Measurements from ENCODE around the gene SPATA46. TPM values are rescaled to one million over a fixed set of nuclear protein-coding genes. Genes with fewer than 3 reads are reported as not detected.

SPATA46 gene
- total and polyA plus RNA-seq, 9 of the 15 experiments (the other 6 are each of a cell fraction or from before 2014, with no cell fraction given) = 0.04 to 0.11 TPM; not detected in 7

DNA sequence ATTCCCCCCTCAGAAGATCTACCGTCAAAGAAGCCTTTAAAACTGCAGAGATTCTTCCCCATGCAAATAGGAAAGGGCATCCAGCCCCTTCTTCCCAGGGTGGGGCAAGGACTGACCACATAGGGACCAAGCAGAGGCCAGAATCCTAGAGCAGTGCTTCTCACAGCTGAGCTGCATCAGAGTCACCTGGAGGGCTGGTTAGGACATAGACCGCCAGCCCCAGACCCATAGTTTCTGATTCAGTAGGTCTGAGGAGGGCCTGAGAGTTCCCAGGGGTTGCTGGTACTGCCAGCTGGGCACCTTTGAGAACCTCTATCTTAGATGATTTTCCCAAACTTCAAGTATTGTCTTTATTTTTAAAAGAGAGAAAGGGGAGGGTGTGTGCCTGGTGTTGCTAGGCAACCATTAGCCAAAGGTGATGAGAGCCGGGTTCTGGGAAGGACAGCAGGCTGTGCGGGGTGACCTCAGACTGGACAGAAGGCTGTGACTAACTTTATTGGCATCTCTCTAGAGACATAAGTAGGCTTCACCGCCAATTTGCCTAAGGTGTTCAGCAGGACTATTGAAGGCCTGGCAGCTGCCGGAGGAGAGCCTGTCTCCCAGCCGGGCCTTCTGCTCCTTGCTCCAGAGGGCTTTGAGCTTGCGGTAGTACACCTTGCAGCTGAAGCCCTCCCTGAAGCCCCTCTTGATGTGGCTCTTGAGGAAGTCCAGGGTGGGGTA is 3.0 kb downstream of the SPATA46 start:
- Histone ChIP-seq H3K27ac (ENCODE audit: extremely low read depth, low read depth, low read length) (no peak overlapping the region), H3K36me3 (ENCODE audit: control insufficient read depth, insufficient read depth, low read length) (no peaks in the 10 kb centered on the region), H3K79me2 (ENCODE audit: control insufficient read depth, insufficient read depth, low read length) (no peaks in the 10 kb centered on the region), H3K9me3 (replicated peaks; ENCODE audit: control insufficient read depth, insufficient read depth, low read depth, low read length) (no peaks in the 10 kb centered on the region), H4K20me1 (replicated peaks; ENCODE audit: control insufficient read depth, insufficient read depth, low read length) (no peaks in the 10 kb centered on the region), H3K4me1 (replicated peaks in 1 of 2; ENCODE audit: control insufficient read depth in 2 of 2, insufficient read depth in 2 of 2, low read length in 2 of 2) (peaks cover 18 to 44% of the 10 kb centered on the region in 2 experiments), H3K4me3 (no peak overlapping the region), H3K9me1 (ENCODE audit: control insufficient read depth, insufficient read depth, low read length) (no peaks in the 10 kb centered on the region), H3K9ac (ENCODE audit: insufficient read depth in 1 of 2, low read depth in 2 of 2, low read length in 2 of 2) (peak overlapping the region in 1 of 2 experiments; percentile 26; a peak in 2 of 4 replicates), H2AFZ (ENCODE audit: low read depth, low read length) (no peak overlapping the region), H3K27me3 (ENCODE audit: control insufficient read depth in 2 of 2, insufficient read depth in 2 of 2, low read length in 2 of 2) (no peaks in the 10 kb centered on the region), H3K4me2 (ENCODE audit: insufficient read depth, low read length) (no peak overlapping the region)
- ChIA-PET POLR2A (no interaction called here), CTCF (ENCODE audit: low intra/inter-chr PET ratio) (no interaction called here)
- FAIRE-seq = peak; percentile 29
- ATAC-seq = peak; percentile 15; the same call in 1 of the 3 replicates
- BruUV-seq (replicated peaks) = no TSS peak
- in situ Hi-C loops (cut with MboI) (no loop called here), intact Hi-C loops (cut with micrococcal nuclease) (loop anchor here (2.0 to 5.0 kb wide), 2 partner anchors 13 to 316 kb away; no protein-coding TSS in a partner anchor)
- peak in 3 of 4 experiments; percentile 54 to 55 (median 55) for DNase-seq (ENCODE audit: extremely low read depth in 1 of 4, low spot score in 3 of 4)
- WGBS (ENCODE audit: insufficient coverage, low coverage, missing lambda C conversion rate) = 63% methylated on average over 8 of the region's 8 CpGs
- TF ChIP-seq CSDE1 (IDR thresholded peaks at IDR 0.05) (peak in 1 of 2 experiments; percentile 59; a peak in 1 of 4 replicates), MEIS2 (IDR thresholded peaks at IDR 0.05; ENCODE audit: partially characterized antibody) (peak; percentile 24), RFX1 (IDR thresholded peaks at IDR 0.05) (peak; percentile 97), ETV5 (CRISPR knock-in tag; IDR thresholded peaks at IDR 0.05; ENCODE audit: low read depth) (peak; percentile 18; the same call in 1 of the 2 replicates), ILK (tag; IDR thresholded peaks at IDR 0.05; ENCODE audit: borderline replicate concordance, low read depth) (no peak), TCF3 (CRISPR knock-in tag; IDR thresholded peaks at IDR 0.05) (0 out of 2 replicates have a peak, but pooled peaks have one; percentile 5)
- TF ChIP-seq, protein P1, sequence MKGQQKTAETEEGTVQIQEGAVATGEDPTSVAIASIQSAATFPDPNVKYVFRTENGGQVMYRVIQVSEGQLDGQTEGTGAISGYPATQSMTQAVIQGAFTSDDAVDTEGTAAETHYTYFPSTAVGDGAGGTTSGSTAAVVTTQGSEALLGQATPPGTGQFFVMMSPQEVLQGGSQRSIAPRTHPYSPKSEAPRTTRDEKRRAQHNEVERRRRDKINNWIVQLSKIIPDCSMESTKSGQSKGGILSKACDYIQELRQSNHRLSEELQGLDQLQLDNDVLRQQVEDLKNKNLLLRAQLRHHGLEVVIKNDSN (CRISPR knock-in tag; IDR thresholded peaks at IDR 0.05) = 0 out of 2 replicates have a peak, but pooled peaks have one; percentile 3
- TF ChIP-seq, protein P2, sequence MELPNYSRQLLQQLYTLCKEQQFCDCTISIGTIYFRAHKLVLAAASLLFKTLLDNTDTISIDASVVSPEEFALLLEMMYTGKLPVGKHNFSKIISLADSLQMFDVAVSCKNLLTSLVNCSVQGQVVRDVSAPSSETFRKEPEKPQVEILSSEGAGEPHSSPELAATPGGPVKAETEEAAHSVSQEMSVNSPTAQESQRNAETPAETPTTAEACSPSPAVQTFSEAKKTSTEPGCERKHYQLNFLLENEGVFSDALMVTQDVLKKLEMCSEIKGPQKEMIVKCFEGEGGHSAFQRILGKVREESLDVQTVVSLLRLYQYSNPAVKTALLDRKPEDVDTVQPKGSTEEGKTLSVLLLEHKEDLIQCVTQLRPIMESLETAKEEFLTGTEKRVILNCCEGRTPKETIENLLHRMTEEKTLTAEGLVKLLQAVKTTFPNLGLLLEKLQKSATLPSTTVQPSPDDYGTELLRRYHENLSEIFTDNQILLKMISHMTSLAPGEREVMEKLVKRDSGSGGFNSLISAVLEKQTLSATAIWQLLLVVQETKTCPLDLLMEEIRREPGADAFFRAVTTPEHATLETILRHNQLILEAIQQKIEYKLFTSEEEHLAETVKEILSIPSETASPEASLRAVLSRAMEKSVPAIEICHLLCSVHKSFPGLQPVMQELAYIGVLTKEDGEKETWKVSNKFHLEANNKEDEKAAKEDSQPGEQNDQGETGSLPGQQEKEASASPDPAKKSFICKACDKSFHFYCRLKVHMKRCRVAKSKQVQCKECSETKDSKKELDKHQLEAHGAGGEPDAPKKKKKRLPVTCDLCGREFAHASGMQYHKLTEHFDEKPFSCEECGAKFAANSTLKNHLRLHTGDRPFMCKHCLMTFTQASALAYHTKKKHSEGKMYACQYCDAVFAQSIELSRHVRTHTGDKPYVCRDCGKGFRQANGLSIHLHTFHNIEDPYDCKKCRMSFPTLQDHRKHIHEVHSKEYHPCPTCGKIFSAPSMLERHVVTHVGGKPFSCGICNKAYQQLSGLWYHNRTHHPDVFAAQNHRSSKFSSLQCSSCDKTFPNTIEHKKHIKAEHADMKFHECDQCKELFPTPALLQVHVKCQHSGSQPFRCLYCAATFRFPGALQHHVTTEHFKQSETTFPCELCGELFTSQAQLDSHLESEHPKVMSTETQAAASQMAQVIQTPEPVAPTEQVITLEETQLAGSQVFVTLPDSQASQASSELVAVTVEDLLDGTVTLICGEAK (IDR thresholded peaks at IDR 0.05) = peak; percentile 90
- TF ChIP-seq, protein P2 (CRISPR knock-in tag; IDR thresholded peaks at IDR 0.05) = peak; percentile 95
- TF ChIP-seq, protein P3, sequence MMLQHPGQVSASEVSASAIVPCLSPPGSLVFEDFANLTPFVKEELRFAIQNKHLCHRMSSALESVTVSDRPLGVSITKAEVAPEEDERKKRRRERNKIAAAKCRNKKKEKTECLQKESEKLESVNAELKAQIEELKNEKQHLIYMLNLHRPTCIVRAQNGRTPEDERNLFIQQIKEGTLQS (IDR thresholded peaks at IDR 0.05) = peak; percentile 29; the same call in 1 of the 2 replicates
- TF ChIP-seq, protein P3 (CRISPR knock-in tag; conservative IDR thresholded peaks at IDR 0.05) = no peak
